Esophagus (tissue), 2 donors: ENCODE results near the gene CTRB2. TPM values are rescaled to one million over a fixed set of nuclear protein-coding genes. Genes with fewer than 3 reads are reported as not detected.

Experiments used
- H3K27ac ChIP-seq, 2 donors: one replicate each; pipeline ENCODE4 v1.5.1; 2013; ENCODE audit warnings: low read depth in 2 of 2, mild to moderate bottlenecking in 2 of 2, inconsistent platforms in 1 of 2, low read length in 1 of 2, moderate library complexity in 1 of 2
- H3K27me3 ChIP-seq, 2 donors: one replicate each; pipeline ENCODE4 v1.6.1; 2013; ENCODE audit warnings: low read length in 2 of 2, control low read depth in 1 of 2, mild to moderate bottlenecking in 1 of 2; ENCODE audit not compliant: insufficient read depth in 2 of 2, control insufficient read depth in 1 of 2
- H3K36me3 ChIP-seq, 2 donors: one replicate each; pipeline ENCODE4 v1.6.1; 2013; ENCODE audit warnings: low read length in 1 of 2; ENCODE audit not compliant: control insufficient read depth in 2 of 2, insufficient read depth in 2 of 2
- H3K4me1 ChIP-seq, 2 donors: one replicate each; pipeline ENCODE4 v1.6.1; 2013; ENCODE audit warnings: low read length in 1 of 2; ENCODE audit not compliant: control insufficient read depth in 2 of 2, insufficient read depth in 2 of 2
- H3K4me3 ChIP-seq, 2 donors: one replicate each; pipeline ENCODE4 v1.5.1; 2013; ENCODE audit warnings: low read length in 2 of 2, mild to moderate bottlenecking in 2 of 2, low read depth in 1 of 2, moderate library complexity in 1 of 2
- H3K9me3 ChIP-seq, 2 donors: one replicate each; pipeline ENCODE4 v1.6.1; 2013; ENCODE audit warnings: mild to moderate bottlenecking in 2 of 2, low read depth in 1 of 2, low read length in 1 of 2, moderate library complexity in 1 of 2; ENCODE audit not compliant: control insufficient read depth in 2 of 2, insufficient read depth in 1 of 2
- WGBS, 2 donors: extraction: QIAGEN DNeasy Blood & Tissue Kit; methylation state at CpG; one replicate each; pipeline ENCODE4 v1.1.7; 2013; 5-methylcytosine and 5-hydroxymethylcytosine counted together
- polyA plus RNA-seq, 2 donors: library from polyadenylated mRNA; stranded (reverse); fragments of 200-250 nt; gene quantifications; one replicate each; pipeline ENCODE4 v1.2.3, GENCODE V29; 2013
- donor health status: healthy with polysubstance abuse.
- donor health status: Bipolar disorder and iron deficiency.

The CTRB2 gene
- polyA plus RNA-seq = 1 to 10 TPM in 1 of 2 donors, under 1 TPM in 1; 0.35 to 1.7 TPM

- Histone ChIP-seq H3K27me3 (no peaks in the 10 kb centered on the region), H3K4me1 (peaks cover 2 to 4% of the 10 kb centered on the region in 2 donors), H3K4me3 (no peak within 1 kb of the TSS), H3K9me3 (no peaks in the 10 kb centered on the region), H3K27ac (no peak within 1 kb of the TSS), H3K36me3 (no peaks in the 10 kb centered on the region)
- WGBS, 2 donors = 71 to 82% methylated on average over 24 of the region's 24 CpGs
Observed at GRCh38 chr16:75206749-75207451, at the start of gene CTRB2. TSS of gene CTRB2 (minus strand) at chr16:75207161. CDS start at chr16:75207141, 20 bp downstream.

GRCh38 chr16:75256059-75256571 lies 49.2 kb upstream of the CTRB2 start:
- 63 to 69% methylated on average over 12 of the region's 12 CpGs for WGBS, 2 donors
- Histone ChIP-seq H3K4me1 (peaks cover 21 to 34% of the 10 kb centered on the region in 2 donors), H3K36me3 (no peaks in the 10 kb centered on the region), H3K4me3 (no peak overlapping the region), H3K27me3 (no peaks in the 10 kb centered on the region), H3K27ac (peak overlapping the region in 1 of 2 donors; percentile 56), H3K9me3 (no peaks in the 10 kb centered on the region)

- peak overlapping the region in 1 of 2 donors; percentile 57 for H3K27ac ChIP-seq
- H3K4me3 ChIP-seq = no peak overlapping the region
- no peaks in the 10 kb centered on the region for H3K27me3 ChIP-seq
- WGBS, 2 donors = 42 to 46% methylated on average over 5 of the region's 5 CpGs
- H3K9me3 ChIP-seq = no peaks in the 10 kb centered on the region
- no peaks in the 10 kb centered on the region for H3K36me3 ChIP-seq
- H3K4me1 ChIP-seq = peaks cover 25 to 40% of the 10 kb centered on the region in 2 donors
Observed at GRCh38 chr16:75254359-75254837, 47.4 kb upstream of the CTRB2 start.

- Histone ChIP-seq H3K4me3 (no peak overlapping the region), H3K9me3 (no peaks in the 10 kb centered on the region), H3K27me3 (no peaks in the 10 kb centered on the region), H3K27ac (peak overlapping the region; percentile 51 to 65), H3K4me1 (peaks cover 32 to 51% of the 10 kb centered on the region in 2 donors), H3K36me3 (no peaks in the 10 kb centered on the region)
- WGBS, 2 donors = 46 to 60% methylated on average over 15 of the region's 15 CpGs
Observed at GRCh38 chr16:75252946-75253911, 46.3 kb upstream of the CTRB2 start.

GRCh38 chr16:75252049-75252864 lies 45.3 kb upstream of the CTRB2 start:
- Histone ChIP-seq H3K9me3 (no peaks in the 10 kb centered on the region), H3K4me3 (peak overlapping the region in 1 of 2 donors; percentile 88)

GRCh38 chr16:75251280-75252048 lies 44.5 kb upstream of the CTRB2 start, which contains the start of gene BCAR1:
TSS of gene BCAR1 (minus strand) at chr16:75251624. CDS start at chr16:75251482, 142 bp downstream.
- Histone ChIP-seq H3K27me3 (no peaks in the 10 kb centered on the region), H3K9me3 (no peaks in the 10 kb centered on the region), H3K27ac (peak within 1 kb of the TSS; percentile 87 to 89), H3K4me3 (peak within 1 kb of the TSS; percentile 88 to 90), H3K4me1 (peaks cover 25 to 54% of the 10 kb centered on the region in 2 donors), H3K36me3 (peaks cover 0 to 4% of the 10 kb centered on the region in 2 donors)
- 1 to 2% methylated on average over 39 to 84 of the region's 84 CpGs for WGBS, 2 donors

More at GRCh38 chr16:75252049-75252864, 45.3 kb upstream of the CTRB2 start:
- H3K36me3 ChIP-seq = peaks cover 0 to 3% of the 10 kb centered on the region in 2 donors
- no peaks in the 10 kb centered on the region for H3K27me3 ChIP-seq
- 59% methylated on average over 24 of the region's 24 CpGs for WGBS, 2 donors
- peaks cover 32 to 54% of the 10 kb centered on the region in 2 donors for H3K4me1 ChIP-seq
- peak overlapping the region; percentile 83 to 87 for H3K27ac ChIP-seq

GRCh38 chr16:75250809-75251279 lies 43.9 kb upstream of the CTRB2 start:
- peaks cover 0 to 4% of the 10 kb centered on the region in 2 donors for H3K36me3 ChIP-seq
- H3K27ac ChIP-seq = peak overlapping the region; percentile 87 to 89
- 0 to 1% methylated on average over 49 to 59 of the region's 59 CpGs for WGBS, 2 donors
- no peaks in the 10 kb centered on the region for H3K27me3 ChIP-seq
- no peaks in the 10 kb centered on the region for H3K9me3 ChIP-seq
- peaks cover 23 to 55% of the 10 kb centered on the region in 2 donors for H3K4me1 ChIP-seq
- peak overlapping the region; percentile 88 to 90 for H3K4me3 ChIP-seq

GRCh38 chr16:75250089-75250808 lies 43.3 kb upstream of the CTRB2 start:
- H3K27me3 ChIP-seq = no peaks in the 10 kb centered on the region
- H3K27ac ChIP-seq = peak overlapping the region; percentile 87 to 89
- H3K4me1 ChIP-seq = peaks cover 23 to 59% of the 10 kb centered on the region in 2 donors
- H3K36me3 ChIP-seq = peaks cover 0 to 4% of the 10 kb centered on the region in 2 donors
- peak overlapping the region; percentile 88 to 90 for H3K4me3 ChIP-seq
- no peaks in the 10 kb centered on the region for H3K9me3 ChIP-seq
- 3 to 6% methylated on average over 28 to 29 of the region's 29 CpGs for WGBS, 2 donors
